ENCODE measurements around the gene LIFR.
A peak's percentile ranks its signal among the peaks of the same experiment; 100 is the strongest.

Gene LIFR

DNA sequence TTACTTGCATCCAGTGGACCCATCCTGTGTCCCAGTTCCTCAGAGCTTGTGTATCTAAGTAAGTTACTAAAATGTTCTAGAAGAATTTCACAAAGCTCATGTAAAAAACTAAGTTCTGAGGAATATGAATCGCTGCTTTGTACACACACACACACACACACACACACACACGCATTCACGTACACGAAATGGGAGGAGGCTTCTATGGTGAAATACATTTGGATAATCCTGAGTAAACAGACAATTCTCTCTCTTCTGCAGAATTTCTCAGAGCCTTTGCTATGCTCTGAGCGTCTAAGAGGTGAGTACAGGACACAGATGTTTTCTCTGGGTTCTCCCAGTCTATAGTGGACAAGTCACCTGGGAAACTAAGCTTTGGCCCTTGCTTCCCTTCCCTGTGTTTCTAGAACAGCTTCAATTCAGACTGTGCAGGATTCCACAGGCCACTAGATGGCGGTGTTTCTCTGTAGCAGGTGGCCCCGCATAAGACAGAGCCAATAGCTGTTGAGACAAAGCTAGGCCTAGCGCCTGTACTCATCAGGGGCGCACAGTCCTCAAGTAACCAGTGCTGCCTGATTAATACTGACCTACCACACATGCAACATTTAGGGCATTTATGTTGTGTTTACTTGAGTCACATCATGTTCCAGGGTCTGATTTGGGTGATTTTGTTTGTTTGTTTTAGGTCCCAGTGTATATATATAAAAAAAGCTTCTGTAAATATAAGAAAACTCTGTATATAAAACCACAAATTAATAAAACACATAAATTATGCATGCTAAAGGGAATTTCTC lies 114.8 kb downstream of the LIFR start:
- DNase-seq (ENCODE audit: low spot score) = peak; percentile 89

DNA sequence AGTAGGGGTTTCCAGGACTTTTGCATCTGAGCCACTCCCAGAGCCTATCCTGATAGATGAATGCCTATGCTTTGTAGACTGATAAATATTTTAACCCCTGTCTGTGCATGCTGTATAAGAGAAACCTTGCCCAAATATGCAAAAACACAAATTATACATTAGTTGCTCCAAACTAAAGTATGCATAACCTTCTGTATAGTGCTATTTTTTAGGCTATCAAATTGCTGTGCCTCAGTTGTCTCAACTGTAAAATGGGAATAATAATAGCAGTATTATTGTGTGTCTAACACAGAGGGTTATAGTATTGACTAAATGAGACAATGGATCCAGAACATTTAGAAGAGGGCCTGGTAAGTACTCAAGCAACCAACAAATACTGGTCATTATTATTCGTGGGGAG lies 117.7 kb downstream of the LIFR start:
- no peak for DNase-seq (ENCODE audit: low spot score)

DNA sequence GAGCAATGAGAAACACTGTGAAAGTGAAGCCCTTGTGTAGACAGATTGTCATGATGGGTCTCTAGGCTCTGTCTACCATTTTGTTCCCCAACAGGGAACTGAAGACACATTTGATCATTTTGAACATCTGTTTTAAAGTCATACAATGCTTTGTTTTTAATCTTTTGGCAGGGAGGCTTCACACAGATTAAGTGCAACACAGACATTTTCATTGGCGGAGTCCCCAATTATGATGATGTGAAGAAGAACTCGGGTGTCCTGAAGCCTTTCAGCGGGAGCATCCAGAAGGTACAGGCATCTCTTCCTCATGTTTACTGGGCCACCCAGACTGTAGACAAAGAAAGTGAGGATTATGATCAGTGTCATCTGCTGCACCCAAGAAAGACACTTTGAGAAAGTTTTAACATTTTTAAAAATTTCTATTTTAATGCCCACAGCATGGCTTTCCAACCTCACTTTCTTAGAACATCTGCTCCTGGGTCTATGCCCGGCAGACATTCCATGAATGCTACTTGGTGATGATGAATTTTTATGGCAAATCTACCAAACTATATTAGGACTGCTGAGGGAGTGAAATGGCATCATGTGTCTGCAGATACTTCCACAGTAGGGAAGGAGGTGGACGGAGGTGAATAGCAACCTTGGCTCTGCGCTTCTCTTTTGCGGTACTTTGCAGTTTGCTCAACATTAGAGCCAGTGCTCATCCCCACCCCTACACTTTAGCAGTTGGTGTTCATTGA lies 121.3 kb downstream of the LIFR start:
- no peak for DNase-seq (ENCODE audit: low spot score)

DNA sequence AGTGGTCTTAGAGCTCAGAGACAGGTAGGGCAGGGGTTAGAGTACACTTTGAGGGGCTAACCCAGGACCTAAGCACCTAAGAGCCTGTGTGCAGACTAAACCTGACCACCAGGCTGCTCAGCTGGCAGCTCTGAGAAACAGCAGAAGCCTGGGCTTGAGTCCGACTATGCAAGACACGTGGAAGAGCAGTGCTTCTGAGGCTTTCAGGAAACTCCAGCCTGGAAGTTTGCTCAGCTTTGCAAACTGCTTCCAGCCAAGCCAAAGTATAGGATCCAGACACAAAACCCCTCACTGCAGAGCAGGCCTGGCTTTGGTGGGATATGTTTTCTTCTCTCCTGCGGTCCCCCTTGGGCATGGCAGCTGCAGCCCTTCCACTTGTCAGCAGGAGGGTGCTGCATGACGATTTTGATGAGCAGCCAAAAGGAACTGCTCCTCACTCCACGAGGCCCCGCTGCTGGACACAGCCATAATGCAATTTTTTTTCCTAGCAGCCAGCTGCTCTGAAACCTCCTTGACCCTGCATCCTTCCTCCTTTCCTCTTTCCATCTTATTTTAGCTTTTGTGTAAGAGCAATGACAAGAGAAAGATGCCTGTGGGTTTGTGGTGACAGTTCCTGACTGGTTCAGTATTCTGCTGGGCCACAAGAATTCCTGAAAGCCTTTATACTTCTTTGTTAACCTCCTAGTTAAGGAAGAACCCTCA lies 123.1 kb downstream of the LIFR start:
- DNase-seq (ENCODE audit: low spot score) = no peak

DNA sequence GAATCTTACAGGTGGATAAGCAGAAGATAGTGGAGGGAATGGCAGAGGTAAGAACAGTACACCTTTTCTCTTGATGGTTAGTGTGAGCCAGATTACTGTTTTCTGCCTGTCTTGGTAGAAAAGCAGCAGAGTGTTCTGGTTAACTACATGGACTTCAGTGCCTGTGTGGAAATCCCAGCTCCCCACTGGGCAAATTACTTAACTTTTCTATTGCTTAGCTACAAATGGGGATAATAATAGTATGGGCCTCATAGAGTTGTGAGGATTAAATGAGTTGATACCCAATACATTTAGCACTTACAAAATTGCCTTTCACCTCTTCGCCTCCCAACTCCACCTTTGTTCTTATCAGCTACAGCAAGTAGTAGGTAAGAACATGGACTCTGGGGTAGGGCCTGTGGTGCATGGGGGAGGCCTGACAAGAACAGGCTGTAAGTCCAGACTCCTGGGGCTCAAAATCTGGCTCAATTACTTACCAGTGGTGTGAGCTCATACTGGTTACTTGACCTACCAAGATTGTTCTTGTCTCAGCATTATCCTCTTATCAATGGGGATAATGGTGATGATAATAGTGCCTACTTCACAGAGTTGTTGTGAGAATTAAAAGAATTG lies 125.1 kb downstream of the LIFR start:
- no peak for DNase-seq (ENCODE audit: low spot score)

DNA sequence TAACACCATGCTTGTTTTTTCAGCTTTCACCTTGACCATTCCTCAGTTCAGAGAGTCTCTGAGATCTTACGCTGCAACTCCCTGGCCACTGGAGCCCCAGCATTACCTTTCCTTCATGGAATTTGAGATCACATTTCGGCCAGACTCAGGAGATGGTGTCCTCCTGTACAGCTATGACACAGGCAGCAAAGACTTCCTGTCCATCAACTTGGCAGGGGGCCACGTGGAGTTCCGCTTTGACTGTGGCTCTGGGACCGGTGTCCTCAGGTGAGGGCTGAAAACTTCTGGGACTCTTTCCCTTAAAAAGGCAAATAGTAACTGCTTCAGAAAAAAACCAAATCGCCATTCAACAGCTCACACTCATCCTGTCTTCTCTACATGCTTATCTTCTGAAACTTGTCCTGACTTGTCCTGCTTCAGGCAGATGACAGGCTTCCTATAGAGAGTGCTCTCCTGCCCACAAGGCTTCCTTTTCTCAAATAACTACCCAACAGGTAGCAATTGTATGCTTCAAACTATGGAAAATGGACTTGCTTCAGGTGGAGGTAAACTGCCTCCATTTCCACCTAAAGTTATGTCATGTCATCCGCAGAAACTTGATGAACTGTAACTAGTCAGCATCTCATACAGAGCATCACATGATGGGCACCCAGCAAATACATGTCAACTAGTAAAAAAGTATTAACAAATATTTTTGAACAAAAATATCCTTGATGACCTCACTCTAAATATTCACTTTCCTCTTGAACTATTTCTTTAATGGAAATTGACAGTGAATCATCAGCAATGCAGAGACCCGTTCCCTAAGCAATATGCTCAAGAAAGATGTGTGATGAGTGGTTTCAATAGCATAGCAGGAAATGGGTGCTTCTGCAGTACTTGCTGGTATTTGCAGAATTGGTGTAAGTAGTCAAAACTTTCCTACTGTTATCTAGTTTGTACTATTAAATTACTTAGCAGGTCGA lies 129.2 kb downstream of the LIFR start:
- no peak for DNase-seq (ENCODE audit: low spot score)

DNA sequence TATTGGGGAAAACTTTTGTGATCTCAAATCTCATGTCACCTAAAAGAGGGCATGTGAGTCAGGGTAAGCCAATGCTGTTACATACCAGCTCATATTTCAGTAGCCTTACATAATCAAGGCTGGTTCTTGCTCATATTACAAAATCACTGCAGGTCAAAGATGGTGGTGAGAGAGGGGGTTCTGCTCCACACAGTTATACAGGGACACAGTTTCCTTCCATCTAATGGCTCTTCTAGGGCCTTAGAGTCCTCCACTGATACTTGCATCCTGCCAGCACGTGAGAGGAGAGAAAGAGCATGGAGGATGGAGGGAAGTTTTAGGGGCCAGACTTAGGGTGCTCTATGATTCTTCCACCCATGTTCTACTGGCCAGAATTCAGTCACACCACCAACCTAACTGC lies 130.0 kb downstream of the LIFR start:
- no peak for DNase-seq (ENCODE audit: low spot score)
